ENCODE results near the gene CSTF3.

GRCh38 chr11:33089776-33090175, 71.5 kb downstream of the CSTF3 start:
- TF ChIP-seq SIN3A (IDR thresholded peaks at IDR 0.05; ENCODE audit: borderline replicate concordance, insufficient read depth, low read length) (no peak), REST (IDR thresholded peaks at IDR 0.05; ENCODE audit: insufficient read depth in 1 of 2, low read depth in 2 of 2, low read length in 2 of 2) (no peak), TAF1 (IDR thresholded peaks at IDR 0.05; ENCODE audit: borderline replicate concordance, insufficient read depth, low read length) (no peak), POLR2AphosphoS5 (IDR thresholded peaks at IDR 0.05; ENCODE audit: low read depth, low read length) (no peak)

Measured in PFSK-1 (cell line).